ENCODE results near the gene ACTR6.

GRCh38 chr12:100170313-100170858 lies 30.2 kb upstream of the ACTR6 start:
- no peak for TF ChIP-seq CTCF (IDR thresholded peaks at IDR 0.05)
- no peak for TF ChIP-seq POLR2A (IDR thresholded peaks at IDR 0.05)

All from Peyer's patch (tissue), 4 donors.